Activated naive CD8-positive, alpha-beta T cell treated with anti-CD3 and anti-CD28 coated beads for 36 hours (primary cell): Measurements from ENCODE around the gene PPFIBP1. TPM values are rescaled to one million over a fixed set of nuclear protein-coding genes. Genes with fewer than 3 reads are reported as not detected.
"Not testable (repeated sequence)": the region's sequence is repeated elsewhere in the genome, so short reads cannot be mapped to it uniquely, and the experiment has no call there.

ENCODE experiments used
- DNase-seq: peaks from one replicate; pipeline ENCODE4 v3.0.0; 2021
- H3K27ac Mint-ChIP-seq: one replicate; pipeline ENCODE4 v1.8.0; 2022; ENCODE audit warnings: mild to moderate bottlenecking, moderate library complexity, mixed read lengths
- H3K27me3 Mint-ChIP-seq: one replicate; pipeline ENCODE4 v1.8.0; 2022; ENCODE audit warnings: mild to moderate bottlenecking, mixed read lengths
- H3K36me3 Mint-ChIP-seq: one replicate; pipeline ENCODE4 v1.8.0; 2021; ENCODE audit warnings: mild to moderate bottlenecking, mixed read lengths
- H3K4me1 Mint-ChIP-seq: one replicate; pipeline ENCODE4 v1.8.0; 2021; ENCODE audit warnings: mixed read lengths
- H3K4me3 Mint-ChIP-seq: one replicate; pipeline ENCODE4 v1.8.0; 2022; ENCODE audit warnings: mild to moderate bottlenecking, moderate library complexity, mixed read lengths
- H3K9me3 Mint-ChIP-seq: one replicate; pipeline ENCODE4 v1.8.0; 2022; ENCODE audit warnings: mixed read lengths
- total RNA-seq, 2 experiments: library from RNA; stranded (reverse); gene quantifications; one replicate each; pipeline ENCODE4 v1.2.3, GENCODE V29; 2021

Gene PPFIBP1
- total RNA-seq, 2 experiments from 2014 or later: 22.2 to 22.5 TPM

DNA sequence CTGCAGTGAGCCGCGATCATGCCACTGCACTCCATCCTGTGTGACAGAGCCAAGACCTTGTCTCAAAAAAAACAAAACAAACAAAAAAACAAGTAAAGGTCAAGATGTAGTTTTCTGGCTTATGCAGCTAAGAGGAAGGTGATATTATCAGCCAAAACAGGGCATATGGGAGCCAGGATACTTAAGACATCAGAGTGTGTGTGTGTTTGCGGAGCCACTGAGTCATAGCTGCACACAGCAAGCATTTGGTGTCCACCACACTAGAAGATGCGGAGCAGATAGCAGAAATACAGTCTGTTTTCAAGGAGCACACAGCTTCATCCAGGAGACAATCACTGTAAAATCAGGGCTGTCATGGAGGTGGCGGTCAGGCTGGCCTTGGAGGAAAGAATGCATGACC is 99.6 kb downstream of the PPFIBP1 start:
- H3K27me3 Mint-ChIP-seq: peaks cover 3% of the 10 kb centered on the region
- no peaks in the 10 kb centered on the region for H3K9me3 Mint-ChIP-seq
- DNase-seq: no peak
- H3K36me3 Mint-ChIP-seq: no peaks in the 10 kb centered on the region
- no peak overlapping the region for H3K4me3 Mint-ChIP-seq
- H3K27ac Mint-ChIP-seq: no peak overlapping the region
- peaks cover 25% of the 10 kb centered on the region for H3K4me1 Mint-ChIP-seq

GRCh38 chr12:27624586-27624985 is 100.6 kb downstream of the PPFIBP1 start:
- Mint-ChIP-seq H3K4me1 (peaks cover 16% of the 10 kb centered on the region), H3K9me3 (no peaks in the 10 kb centered on the region), H3K4me3 (no peak overlapping the region), H3K36me3 (no peaks in the 10 kb centered on the region), H3K27me3 (peaks cover 3% of the 10 kb centered on the region), H3K27ac (no peak overlapping the region)
- no peak for DNase-seq

- no peak overlapping the region for H3K27ac Mint-ChIP-seq
- H3K36me3 Mint-ChIP-seq: no peaks in the 10 kb centered on the region
- peaks cover 3% of the 10 kb centered on the region for H3K27me3 Mint-ChIP-seq
- H3K4me1 Mint-ChIP-seq: peaks cover 16% of the 10 kb centered on the region
- no peak overlapping the region for H3K4me3 Mint-ChIP-seq
- no peaks in the 10 kb centered on the region for H3K9me3 Mint-ChIP-seq
- no peak for DNase-seq
Observed at GRCh38 chr12:27627123-27627852, 103.3 kb downstream of the PPFIBP1 start.

DNA sequence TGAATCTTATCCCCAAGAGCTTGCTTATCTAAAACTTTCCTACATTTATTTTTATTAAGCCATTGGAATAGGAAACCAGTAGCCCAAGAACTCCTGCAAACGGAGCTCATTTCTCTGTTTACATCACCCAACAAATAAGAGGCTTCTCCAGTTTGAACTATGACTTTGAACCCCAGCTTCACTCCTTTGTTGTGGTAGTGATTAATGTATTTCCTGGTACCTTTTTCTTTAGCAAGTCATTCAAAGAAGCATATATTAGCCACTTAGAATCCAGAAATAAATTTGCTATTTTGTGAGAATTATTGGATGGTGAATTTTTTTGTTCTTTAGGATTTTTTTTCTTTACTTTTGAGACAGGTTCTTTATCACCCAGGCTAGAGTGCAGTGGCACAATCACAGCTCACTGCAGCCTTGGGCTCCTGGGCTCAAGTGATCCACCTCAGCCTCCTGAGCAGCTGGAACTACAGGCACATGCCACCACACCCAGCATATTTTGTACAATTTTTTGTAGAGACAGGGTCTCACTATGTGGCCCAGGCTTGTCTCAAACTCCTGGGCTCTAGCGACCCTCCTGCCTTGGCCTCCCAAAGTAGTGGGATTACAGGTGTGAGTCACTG is 104.0 kb downstream of the PPFIBP1 start:
- H3K4me3 Mint-ChIP-seq, H3K9me3 Mint-ChIP-seq, DNase-seq, H3K36me3 Mint-ChIP-seq, H3K27ac Mint-ChIP-seq, H3K27me3 Mint-ChIP-seq: not testable (repeated sequence)
- H3K4me1 Mint-ChIP-seq: peaks cover 16% of the 10 kb centered on the region

DNA sequence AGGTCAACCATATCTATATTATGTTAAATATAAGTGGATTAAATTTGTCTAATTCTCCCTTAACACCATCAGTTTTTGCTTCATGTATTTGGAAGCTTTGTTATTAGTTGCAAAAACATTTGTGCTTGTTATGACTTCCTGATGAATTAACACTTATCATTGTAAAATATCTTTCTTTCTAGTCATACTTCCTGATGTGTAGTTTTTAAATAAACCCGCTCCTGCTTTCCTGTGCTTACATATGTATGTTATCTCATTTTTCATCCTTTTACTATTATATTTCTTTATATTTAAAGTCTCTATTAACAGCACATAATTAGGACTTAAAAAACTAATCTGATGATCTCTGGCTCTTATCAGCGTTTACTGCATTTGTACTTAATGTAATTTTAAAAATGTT is 106.2 kb downstream of the PPFIBP1 start:
- not testable (repeated sequence) for H3K27me3 Mint-ChIP-seq, H3K9me3 Mint-ChIP-seq, DNase-seq, H3K36me3 Mint-ChIP-seq, H3K27ac Mint-ChIP-seq, H3K4me3 Mint-ChIP-seq
- H3K4me1 Mint-ChIP-seq: peaks cover 16% of the 10 kb centered on the region

GRCh38 chr12:27631365-27631764 is 107.4 kb downstream of the PPFIBP1 start:
- no peak for DNase-seq
- no peaks in the 10 kb centered on the region for H3K27me3 Mint-ChIP-seq
- H3K36me3 Mint-ChIP-seq: peaks cover 3% of the 10 kb centered on the region
- H3K27ac Mint-ChIP-seq: no peak overlapping the region
- H3K4me3 Mint-ChIP-seq: no peak overlapping the region
- no peaks in the 10 kb centered on the region for H3K9me3 Mint-ChIP-seq
- H3K4me1 Mint-ChIP-seq: peaks cover 13% of the 10 kb centered on the region

DNA sequence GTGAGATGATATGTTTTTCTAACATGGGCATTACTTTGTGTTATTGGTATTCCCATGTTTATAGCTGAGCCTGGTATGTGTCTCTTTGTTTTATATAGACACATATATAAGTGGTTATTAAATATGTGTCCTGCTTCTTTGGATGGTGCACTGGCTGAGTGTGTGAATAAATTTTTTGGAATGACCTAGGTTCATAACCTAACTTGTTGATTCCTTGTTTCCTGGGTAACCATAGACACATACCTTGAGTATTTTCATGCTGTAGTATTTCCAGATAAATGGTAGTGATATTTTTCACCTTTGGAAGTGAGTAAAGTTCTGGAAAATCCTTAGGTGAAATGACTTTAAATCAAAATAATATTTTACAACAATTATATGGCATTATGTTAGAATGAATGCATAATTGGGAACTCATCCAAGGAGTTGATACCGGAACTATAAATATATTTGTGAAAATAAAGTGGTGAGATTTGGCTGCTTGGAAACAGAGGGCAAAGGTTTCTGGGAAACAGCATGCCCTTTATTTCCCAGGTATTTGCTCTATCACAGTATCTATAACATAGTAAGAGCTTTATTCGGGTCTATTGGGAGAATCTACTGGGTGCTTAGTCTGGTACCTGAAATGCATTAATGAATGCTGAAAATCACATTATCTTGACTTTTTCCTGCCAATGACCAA is 107.9 kb downstream of the PPFIBP1 start:
- Mint-ChIP-seq H3K36me3 (peaks cover 3% of the 10 kb centered on the region), H3K9me3 (no peaks in the 10 kb centered on the region)

GRCh38 chr12:27635349-27635972 is 111.5 kb downstream of the PPFIBP1 start:
- H3K36me3 Mint-ChIP-seq: peaks cover 3% of the 10 kb centered on the region
- H3K4me3 Mint-ChIP-seq: no peak overlapping the region
- no peaks in the 10 kb centered on the region for H3K27me3 Mint-ChIP-seq
- no peaks in the 10 kb centered on the region for H3K9me3 Mint-ChIP-seq
- DNase-seq: no peak
- H3K4me1 Mint-ChIP-seq: no peaks in the 10 kb centered on the region
- no peak overlapping the region for H3K27ac Mint-ChIP-seq

More for the DNA sequence above, 107.9 kb downstream of the PPFIBP1 start:
- Mint-ChIP-seq H3K27me3 (no peaks in the 10 kb centered on the region), H3K4me3 (no peak overlapping the region), H3K4me1 (peaks cover 13% of the 10 kb centered on the region), H3K27ac (no peak overlapping the region)
- no peak for DNase-seq

DNA sequence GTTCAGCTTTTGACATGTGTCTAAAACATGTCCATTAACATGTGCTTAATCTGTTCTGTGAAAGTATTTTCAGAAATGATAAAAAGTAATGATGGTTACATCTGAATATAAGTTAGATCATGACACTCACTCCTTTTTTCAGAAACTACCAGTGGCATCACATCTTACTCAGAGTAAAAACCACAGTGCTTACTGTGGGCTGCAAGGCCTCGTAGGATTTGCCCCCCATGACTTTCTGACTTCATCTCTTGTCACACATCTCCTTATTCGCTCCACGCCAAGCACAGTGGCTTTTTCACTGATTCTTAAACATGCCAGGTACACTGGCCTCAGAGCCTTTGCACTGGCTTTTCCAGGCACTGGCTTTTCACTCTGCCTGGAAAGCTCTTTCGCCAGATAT is 112.6 kb downstream of the PPFIBP1 start:
- H3K4me1 Mint-ChIP-seq, H3K4me3 Mint-ChIP-seq, DNase-seq, H3K27me3 Mint-ChIP-seq, H3K36me3 Mint-ChIP-seq, H3K9me3 Mint-ChIP-seq, H3K27ac Mint-ChIP-seq: not testable (repeated sequence)

DNA sequence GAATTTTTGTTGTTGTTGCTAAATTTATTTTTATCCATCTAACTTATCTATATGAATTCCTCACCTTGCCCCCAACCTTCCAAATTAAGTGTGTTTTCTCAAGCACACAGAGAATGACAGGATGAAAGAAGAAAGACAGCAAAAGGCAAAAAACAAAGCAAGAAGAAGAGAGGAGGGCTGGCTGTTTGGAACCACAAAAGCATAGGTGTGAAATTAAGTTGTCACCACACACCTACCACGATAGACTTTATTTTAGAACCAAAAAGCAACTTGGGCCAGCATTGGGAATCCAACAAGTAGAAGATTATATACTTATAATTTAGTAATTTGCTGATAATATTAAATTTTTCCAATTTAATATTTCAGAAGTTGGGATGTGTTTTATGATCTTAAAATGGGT is 113.5 kb downstream of the PPFIBP1 start:
- Mint-ChIP-seq H3K4me3 (no peak overlapping the region), H3K27ac (no peak overlapping the region)
- no peak for DNase-seq

DNA sequence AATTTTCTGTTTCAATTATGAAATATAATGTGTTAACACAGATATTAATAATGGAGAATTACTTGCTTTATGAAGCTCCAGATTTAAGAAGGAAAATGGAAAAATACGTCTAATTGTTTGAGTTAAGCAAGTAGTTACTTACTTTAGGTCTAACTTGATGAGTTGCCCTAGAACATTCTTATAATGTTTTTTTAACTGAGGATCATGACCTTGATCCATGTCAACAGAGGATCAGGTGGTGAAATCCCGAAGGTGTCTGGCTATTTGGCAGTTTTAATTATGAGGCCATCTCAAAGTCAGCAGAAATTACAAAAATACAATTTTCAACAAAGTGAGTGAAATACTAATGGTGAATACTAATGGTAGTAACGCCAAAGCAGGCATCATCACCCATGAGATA is 115.3 kb downstream of the PPFIBP1 start:
- Mint-ChIP-seq H3K27me3 (no peaks in the 10 kb centered on the region), H3K36me3 (peaks cover 2% of the 10 kb centered on the region), H3K27ac (no peak overlapping the region), H3K4me3 (no peak overlapping the region), H3K4me1 (no peaks in the 10 kb centered on the region), H3K9me3 (no peaks in the 10 kb centered on the region)
- DNase-seq: no peak

More for the DNA sequence above, 113.5 kb downstream of the PPFIBP1 start:
- Mint-ChIP-seq H3K36me3 (peaks cover 3% of the 10 kb centered on the region), H3K27me3 (no peaks in the 10 kb centered on the region), H3K9me3 (no peaks in the 10 kb centered on the region), H3K4me1 (no peaks in the 10 kb centered on the region)

DNA sequence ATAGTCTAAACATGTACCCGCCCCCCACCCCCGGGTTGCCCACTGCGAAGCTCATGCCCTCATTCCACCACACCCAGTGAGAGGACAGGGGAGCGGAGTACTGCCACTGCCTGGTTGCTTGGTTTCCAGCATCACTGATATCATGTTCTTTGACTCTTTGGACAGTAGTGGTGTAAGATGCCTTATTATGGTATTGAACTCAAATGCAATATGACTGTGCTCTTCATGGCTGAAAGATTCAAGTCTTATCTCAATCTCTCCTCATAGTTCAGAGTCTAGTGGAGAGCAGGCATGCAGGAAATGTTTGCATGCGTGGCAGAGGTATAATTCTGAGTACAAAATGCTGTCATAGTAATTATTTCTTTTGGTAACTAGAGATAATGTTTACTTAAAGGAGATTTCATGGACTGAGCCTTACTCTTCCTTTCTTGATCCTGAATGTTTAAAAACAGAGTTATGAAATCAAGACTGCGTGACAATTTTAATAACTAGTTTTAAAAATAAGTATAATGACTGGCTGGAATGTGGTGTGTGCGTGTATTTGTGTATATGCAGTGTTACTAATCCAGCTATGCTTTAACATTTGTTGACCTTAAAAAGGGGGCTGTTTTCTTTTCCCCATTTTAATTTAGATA is 116.7 kb downstream of the PPFIBP1 start:
- not testable (repeated sequence) for H3K27me3 Mint-ChIP-seq, H3K36me3 Mint-ChIP-seq, H3K9me3 Mint-ChIP-seq, DNase-seq, H3K4me1 Mint-ChIP-seq, H3K27ac Mint-ChIP-seq, H3K4me3 Mint-ChIP-seq

DNA sequence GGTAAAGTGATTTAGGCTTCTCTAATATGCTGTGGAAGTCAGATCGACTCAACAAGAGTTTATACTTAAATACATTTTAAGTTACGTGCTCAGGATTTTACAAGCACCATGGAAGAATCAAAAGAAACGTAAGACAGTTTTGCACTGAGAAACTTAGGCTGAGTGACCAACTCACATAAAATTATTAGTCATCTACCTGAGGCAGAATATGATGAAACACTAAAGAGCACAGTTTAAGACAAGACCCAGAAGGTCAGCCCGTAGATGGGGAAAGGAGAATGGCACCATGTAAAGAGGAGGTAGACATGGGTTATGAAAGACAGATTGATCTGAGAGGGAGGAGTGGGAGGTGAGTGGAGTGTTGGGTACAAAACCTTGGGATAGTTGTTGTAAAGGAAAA is 118.4 kb downstream of the PPFIBP1 start:
- not testable (repeated sequence) for H3K4me1 Mint-ChIP-seq, H3K27me3 Mint-ChIP-seq, H3K36me3 Mint-ChIP-seq, H3K9me3 Mint-ChIP-seq, H3K27ac Mint-ChIP-seq, H3K4me3 Mint-ChIP-seq, DNase-seq

GRCh38 chr12:27642892-27643291 is 118.9 kb downstream of the PPFIBP1 start:
- not testable (repeated sequence) for DNase-seq, H3K36me3 Mint-ChIP-seq, H3K4me3 Mint-ChIP-seq, H3K27me3 Mint-ChIP-seq, H3K4me1 Mint-ChIP-seq, H3K27ac Mint-ChIP-seq, H3K9me3 Mint-ChIP-seq
